K562 (cell line): ENCODE data around the gene PTPN14. TPM values are rescaled to one million over a fixed set of nuclear protein-coding genes. Genes with fewer than 3 reads are reported as not detected.

ENCODE experiments used
- ATAC-seq: fragments of 200-7000 bp; cut with Tn5 transposase; 3 replicates; pipeline ENCODE4 v1.9.1; 2020; ENCODE audit warnings: moderate library complexity
- BruUV-seq: library from RNA; stranded (reverse); fragments of 400-500 nt; replicated peaks from 2 replicates; lab custom pipeline; 2021; lab: Mats Ljungman, UMichigan
- CTCF ChIA-PET: fragments of 300-600 bp; formaldehyde crosslinking; extraction: SDS; loops from one replicate; lab custom pipeline; 2021; ENCODE audit warnings: low intra/inter-chr PET ratio; lab: Yijun Ruan, JAX
- POLR2A ChIA-PET: fragments of 300-600, 350-650 bp; sonication (Branson Sonifier 250); formaldehyde crosslinking; extraction: SDS; loops from one replicate; lab custom pipeline; 2021; ENCODE audit warnings: antibody characterized with exemption, inconsistent platforms; lab: Yijun Ruan, JAX
- DNase-seq, 4 experiments: peaks; one replicate each; pipeline versions ENCODE4 v3.0.0 to v3.0.0-alpha.2; 2011 to 2018; ENCODE audit warnings: low spot score in 3 of 4, mixed read lengths in 3 of 4; ENCODE audit errors: extremely low read depth in 1 of 4
- FAIRE-seq: peaks from 2 replicates; lab custom pipeline; 2011; peaks lifted over from hg19 to GRCh38; lab: Jason Lieb, UNC
- H2AFZ ChIP-seq: 2 replicates; pipeline ENCODE4 v1.6.0; 2011; ENCODE audit warnings: low read depth, low read length, control low read depth, inconsistent platforms
- H3K27ac ChIP-seq: fragments of 200-600 bp; 3 replicates; pipeline ENCODE4 v1.8.0; 2011; ENCODE audit warnings: low read depth, mild to moderate bottlenecking, control low read depth, inconsistent platforms, low read length, moderate library complexity, mixed read lengths; ENCODE audit errors: extremely low read depth
- H3K27me3 ChIP-seq, 2 experiments: fragments of 300-600 bp in 1 of 2; 2 replicates in 1 of 2; 3 replicates in 1 of 2; pipeline versions ENCODE4 v1.6.0 to v1.8.0; 2011; ENCODE audit warnings: inconsistent platforms in 2 of 2, low read length in 2 of 2, mild to moderate bottlenecking in 1 of 2, mixed read lengths in 1 of 2, moderate library complexity in 1 of 2; ENCODE audit not compliant: control insufficient read depth in 2 of 2, insufficient read depth in 2 of 2
- H3K36me3 ChIP-seq: fragments of 300-600 bp; 3 replicates; pipeline ENCODE4 v1.8.0; 2011; ENCODE audit warnings: mild to moderate bottlenecking, low read length, inconsistent platforms; ENCODE audit not compliant: control insufficient read depth, insufficient read depth
- H3K4me1 ChIP-seq, 2 experiments: fragments of 200-600 bp in 1 of 2; replicated peaks in 1 of 2; 2 replicates in 1 of 2; 3 replicates in 1 of 2; pipeline versions ENCODE4 v1.5.1 to v1.8.0; 2011; ENCODE audit warnings: inconsistent platforms in 2 of 2, low read length in 2 of 2, mild to moderate bottlenecking in 1 of 2, mixed read lengths in 1 of 2, moderate library complexity in 1 of 2; ENCODE audit not compliant: control insufficient read depth in 2 of 2, insufficient read depth in 2 of 2
- H3K4me2 ChIP-seq: 2 replicates; pipeline ENCODE4 v1.6.1; 2011; ENCODE audit warnings: low read length, control low read depth, inconsistent platforms, mixed read lengths; ENCODE audit not compliant: insufficient read depth
- H3K4me3 ChIP-seq: fragments of 200-600 bp; sonication (generic), shearing (Covaris generic); 2 replicates; pipeline ENCODE4 v1.5.1; 2016; ENCODE audit warnings: control low read depth, inconsistent platforms
- H3K79me2 ChIP-seq: fragments of 200-600 bp; 3 replicates; pipeline ENCODE4 v1.8.0; 2011; ENCODE audit warnings: low read length, inconsistent platforms; ENCODE audit not compliant: control insufficient read depth, insufficient read depth
- H3K9ac ChIP-seq, 2 experiments: 2 replicates each; pipeline versions ENCODE4 v1.6.0 to v1.6.1; 2011; ENCODE audit warnings: low read depth in 2 of 2, low read length in 2 of 2, control low read depth in 1 of 2, inconsistent platforms in 1 of 2, mild to moderate bottlenecking in 1 of 2, mixed read lengths in 1 of 2; ENCODE audit not compliant: insufficient read depth in 1 of 2
- H3K9me1 ChIP-seq: one replicate; pipeline ENCODE4 v1.6.0; 2011; ENCODE audit warnings: inconsistent platforms, mild to moderate bottlenecking, low read length, moderate library complexity; ENCODE audit not compliant: control insufficient read depth, insufficient read depth
- H3K9me3 ChIP-seq: replicated peaks from 2 replicates; pipeline ENCODE4 v1.5.1; 2011; ENCODE audit warnings: low read depth, low read length, inconsistent platforms; ENCODE audit not compliant: control insufficient read depth, insufficient read depth
- H4K20me1 ChIP-seq: replicated peaks from 2 replicates; pipeline ENCODE4 v1.6.1; 2011; ENCODE audit warnings: low read length, inconsistent platforms, mixed read lengths; ENCODE audit not compliant: control insufficient read depth, insufficient read depth
- CHD2 ChIP-seq: IDR thresholded peaks from 2 replicates; pipeline ENCODE4 v1.6.1; 2011; ENCODE audit warnings: low read depth, low read length
- PBX2 ChIP-seq, 2 experiments: IDR thresholded peaks in 1 of 2; conservative IDR thresholded peaks in 1 of 2; 2 replicates each; pipeline ENCODE4 v1.6.1; 2016; ENCODE audit warnings: low read depth in 2 of 2, mild to moderate bottlenecking in 1 of 2, missing compliant biosample characterization in 1 of 2, missing genetic modification characterization in 1 of 2, moderate library complexity in 1 of 2
- RAD51 ChIP-seq: fragments of 450-650 bp; IDR thresholded peaks from 2 replicates; pipeline ENCODE4 v1.7.1; 2016; ENCODE audit warnings: low read depth, mild to moderate bottlenecking, borderline replicate concordance
- WGBS: fragments of 100-300 bp; shearing (Covaris generic); methylation state at CpG from one replicate; pipeline ENCODE4 v1.1.6; 2016; ENCODE audit warnings: low coverage, mixed read lengths; ENCODE audit not compliant: insufficient coverage; ENCODE audit errors: missing lambda C conversion rate; 5-methylcytosine and 5-hydroxymethylcytosine counted together
- in situ Hi-C: fragments of 300-500 bp; cut with MboI; formaldehyde crosslinking; loops from 4 replicates; pipeline ENCODE4 v1.15.0; 2018; ENCODE audit warnings: inconsistent platforms, mixed read lengths
- intact Hi-C: fragments of 100-400 bp; cut with micrococcal nuclease; formaldehyde crosslinking; loops from 2 replicates; pipeline ENCODE4 v1.14.2; 2022
- polyA plus RNA-seq, 8 experiments: library from polyadenylated mRNA; depleted of rRNA in 4 of 8; stranded (reverse) in 5 of 8; unstranded in 3 of 8; fragments of >200 nt; fragmentation: Nextera tagmentation in 2 of 8; fragmentation: Illumina TruSeq in 1 of 8; extraction: Ambion mirVana in 2 of 8; extraction: Trizol in 1 of 8; gene quantifications; 2 replicates each; pipeline versions ENCODE4 v1.2.1 to v1.2.3, GENCODE V29; 2011 to 2014; ENCODE audit warnings: inconsistent platforms in 1 of 8, missing spikeins in 1 of 8
- total RNA-seq, 7 experiments: library from RNA; depleted of rRNA in 6 of 7; stranded (reverse); fragments of >200 nt in 6 of 7; fragmentation: Illumina TruSeq in 2 of 7; extraction: Trizol in 2 of 7; gene quantifications; 2 replicates each; pipeline versions ENCODE4 v1.2.1 to v1.2.3, GENCODE V29; 2011 to 2021; ENCODE audit warnings: low replicate concordance in 1 of 7
- TF ChIP-seq, protein P1 (sequence below), 3 experiments: IDR thresholded peaks in 2 of 3; conservative IDR thresholded peaks in 1 of 3; 2 replicates each; pipeline ENCODE4 v1.5.1; 2011 to 2012; ENCODE audit warnings: low read length in 3 of 3, mild to moderate bottlenecking in 3 of 3, control low read depth in 2 of 3, improper control_type of control experiment in 1 of 3, inconsistent platforms in 1 of 3, low read depth in 1 of 3, mixed read lengths in 1 of 3, moderate library complexity in 1 of 3; ENCODE audit not compliant: insufficient read depth in 2 of 3

Gene PTPN14
- total and polyA plus RNA-seq, 9 of the 15 experiments (the other 6 are each of a cell fraction or from before 2014, with no cell fraction given), result 0.01 to 0.29 (median 0.04) TPM; not detected in 6

DNA sequence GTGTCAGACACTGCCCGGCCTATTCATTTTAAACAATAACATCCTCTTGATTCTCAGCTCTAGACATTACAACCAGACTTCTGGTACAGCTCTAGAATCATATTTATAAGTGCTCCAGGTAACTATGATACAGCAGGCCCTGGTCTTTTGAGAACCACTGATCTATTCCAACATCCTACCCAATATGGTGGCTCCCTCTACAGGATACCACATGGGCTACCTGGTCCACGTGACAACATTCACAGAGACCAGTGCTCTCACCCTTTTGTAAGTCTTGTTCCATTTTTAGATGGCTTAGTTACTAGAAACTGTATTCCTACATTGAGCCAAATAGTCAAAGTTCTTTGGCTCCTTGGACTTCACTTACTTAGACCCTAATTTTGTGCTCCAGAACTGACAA is 102.9 kb downstream of the PTPN14 start (continued):
- TF ChIP-seq, protein P1, sequence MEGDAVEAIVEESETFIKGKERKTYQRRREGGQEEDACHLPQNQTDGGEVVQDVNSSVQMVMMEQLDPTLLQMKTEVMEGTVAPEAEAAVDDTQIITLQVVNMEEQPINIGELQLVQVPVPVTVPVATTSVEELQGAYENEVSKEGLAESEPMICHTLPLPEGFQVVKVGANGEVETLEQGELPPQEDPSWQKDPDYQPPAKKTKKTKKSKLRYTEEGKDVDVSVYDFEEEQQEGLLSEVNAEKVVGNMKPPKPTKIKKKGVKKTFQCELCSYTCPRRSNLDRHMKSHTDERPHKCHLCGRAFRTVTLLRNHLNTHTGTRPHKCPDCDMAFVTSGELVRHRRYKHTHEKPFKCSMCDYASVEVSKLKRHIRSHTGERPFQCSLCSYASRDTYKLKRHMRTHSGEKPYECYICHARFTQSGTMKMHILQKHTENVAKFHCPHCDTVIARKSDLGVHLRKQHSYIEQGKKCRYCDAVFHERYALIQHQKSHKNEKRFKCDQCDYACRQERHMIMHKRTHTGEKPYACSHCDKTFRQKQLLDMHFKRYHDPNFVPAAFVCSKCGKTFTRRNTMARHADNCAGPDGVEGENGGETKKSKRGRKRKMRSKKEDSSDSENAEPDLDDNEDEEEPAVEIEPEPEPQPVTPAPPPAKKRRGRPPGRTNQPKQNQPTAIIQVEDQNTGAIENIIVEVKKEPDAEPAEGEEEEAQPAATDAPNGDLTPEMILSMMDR (IDR thresholded peaks at IDR 0.05 in 2 of 3, conservative IDR thresholded peaks at IDR 0.05 in 1 of 3; ENCODE audit: insufficient read depth in 2 of 3, low read depth in 1 of 3, low read length in 3 of 3), result peak in 2 of 3 experiments; percentile 19 to 21; a peak in 1 of 6 replicates
- peak; percentile 30; the same call in 1 of the 2 replicates for TF ChIP-seq RAD51

DNA sequence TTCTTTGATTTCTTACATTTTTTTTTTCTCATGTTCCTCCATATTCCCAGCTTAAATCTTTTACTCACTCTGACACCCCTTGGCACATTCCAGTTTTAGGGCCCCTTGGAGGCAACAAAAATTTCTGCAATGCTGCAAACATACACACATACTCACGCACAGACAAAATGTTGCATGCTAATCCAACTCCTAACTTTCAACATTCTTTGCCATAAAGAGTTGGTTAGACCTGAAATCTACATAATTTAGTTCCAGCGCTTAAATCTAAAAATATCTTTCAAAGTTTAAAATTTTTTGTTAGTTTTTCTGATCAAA is 103.9 kb downstream of the PTPN14 start:
- TF ChIP-seq PBX2 (CRISPR knock-in tag; IDR thresholded peaks at IDR 0.05; ENCODE audit: low read depth) (no peak), PBX2 (tag; conservative IDR thresholded peaks at IDR 0.05; ENCODE audit: low read depth) (no peak), CHD2 (no peak)
- FAIRE-seq (no peak), ATAC-seq (no peak), DNase-seq (no peak)
- Histone ChIP-seq H3K9me1 (no peaks in the 10 kb centered on the region), H3K36me3 (no peaks in the 10 kb centered on the region), H3K4me3 (no peak overlapping the region), H3K9me3 (no peaks in the 10 kb centered on the region), H2AFZ (no peak overlapping the region), H4K20me1 (no peaks in the 10 kb centered on the region), H3K27me3 (peaks cover 0 to 18% of the 10 kb centered on the region in 2 experiments; a peak in 4 of 5 replicates), H3K4me2 (no peak overlapping the region), H3K9ac (no peak overlapping the region), H3K79me2 (no peaks in the 10 kb centered on the region), H3K4me1 (no peaks in the 10 kb centered on the region), H3K27ac (no peak overlapping the region)
- ChIA-PET POLR2A (no interaction called here), CTCF (no interaction called here)
- no TSS peak for BruUV-seq
- in situ Hi-C loops (no loop called here), intact Hi-C loops (loop anchor here (5.0 kb wide), 1 partner anchor 115 kb away; no protein-coding TSS in a partner anchor)
- 0% methylated on average over 2 of the region's 2 CpGs for WGBS
